Measurements from ENCODE around the gene GOLGA6L10. TPM values are rescaled to one million over a fixed set of nuclear protein-coding genes. Genes with fewer than 3 reads are reported as not detected.
"Not testable (repeated sequence)": the region's sequence is repeated elsewhere in the genome, so short reads cannot be mapped to it uniquely, and the experiment has no call there.

The GOLGA6L10 gene
- total RNA-seq, 4 donors from 2014 or later: 0.60 to 4.5 (median 2.0) TPM

DNA sequence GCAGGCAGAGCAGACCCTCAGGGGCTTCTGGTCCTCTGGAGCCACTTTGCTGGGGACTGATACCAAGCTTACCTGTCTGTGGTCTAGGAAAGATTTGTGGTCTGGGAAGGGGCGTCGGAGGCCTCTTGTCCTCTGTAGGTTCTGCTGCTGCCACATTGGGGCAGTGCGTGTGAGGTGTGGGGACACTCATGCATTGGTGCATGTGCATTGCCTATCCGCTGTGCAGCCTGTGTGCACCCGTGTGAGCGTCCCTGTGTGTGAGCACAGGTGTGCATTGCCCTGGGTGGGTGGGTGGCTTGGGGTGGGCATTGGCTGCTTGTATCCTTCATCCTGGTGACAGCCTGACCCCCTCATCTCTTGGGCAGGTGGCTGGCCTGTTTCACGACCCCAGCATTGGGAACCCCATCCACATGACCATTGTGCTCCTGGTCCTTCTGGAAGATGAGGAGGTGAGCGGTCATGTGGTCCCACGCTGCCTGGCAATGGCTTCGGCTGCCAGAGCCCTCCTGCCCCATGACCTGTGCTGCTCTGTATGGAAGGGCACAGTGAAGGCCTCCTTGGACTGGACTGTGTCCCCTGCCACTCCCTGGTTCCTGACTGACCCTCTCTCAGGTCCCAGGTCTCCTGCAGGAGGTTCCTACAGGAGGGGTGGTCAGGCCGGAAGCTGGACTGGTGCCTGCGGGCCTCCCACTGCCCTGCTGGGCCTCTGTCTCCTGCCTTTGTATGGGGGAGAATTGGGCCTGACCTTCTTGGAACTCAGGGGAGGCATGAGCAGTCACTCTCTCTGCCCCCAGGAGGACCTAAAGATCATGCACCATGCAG, 45.1 kb downstream of the GOLGA6L10 start:
- no peaks in the 10 kb centered on the region for H3K4me1 ChIP-seq
- H3K27ac ChIP-seq: no peak overlapping the region
- H3K27me3 ChIP-seq: no peaks in the 10 kb centered on the region
- TF ChIP-seq, protein P1, sequence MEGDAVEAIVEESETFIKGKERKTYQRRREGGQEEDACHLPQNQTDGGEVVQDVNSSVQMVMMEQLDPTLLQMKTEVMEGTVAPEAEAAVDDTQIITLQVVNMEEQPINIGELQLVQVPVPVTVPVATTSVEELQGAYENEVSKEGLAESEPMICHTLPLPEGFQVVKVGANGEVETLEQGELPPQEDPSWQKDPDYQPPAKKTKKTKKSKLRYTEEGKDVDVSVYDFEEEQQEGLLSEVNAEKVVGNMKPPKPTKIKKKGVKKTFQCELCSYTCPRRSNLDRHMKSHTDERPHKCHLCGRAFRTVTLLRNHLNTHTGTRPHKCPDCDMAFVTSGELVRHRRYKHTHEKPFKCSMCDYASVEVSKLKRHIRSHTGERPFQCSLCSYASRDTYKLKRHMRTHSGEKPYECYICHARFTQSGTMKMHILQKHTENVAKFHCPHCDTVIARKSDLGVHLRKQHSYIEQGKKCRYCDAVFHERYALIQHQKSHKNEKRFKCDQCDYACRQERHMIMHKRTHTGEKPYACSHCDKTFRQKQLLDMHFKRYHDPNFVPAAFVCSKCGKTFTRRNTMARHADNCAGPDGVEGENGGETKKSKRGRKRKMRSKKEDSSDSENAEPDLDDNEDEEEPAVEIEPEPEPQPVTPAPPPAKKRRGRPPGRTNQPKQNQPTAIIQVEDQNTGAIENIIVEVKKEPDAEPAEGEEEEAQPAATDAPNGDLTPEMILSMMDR (IDR thresholded peaks at IDR 0.05): no peak
- no peaks in the 10 kb centered on the region for H3K9me3 ChIP-seq
- 100% methylated on average over 2 of the region's 12 CpGs for WGBS
- no peaks in the 10 kb centered on the region for H3K36me3 ChIP-seq
- DNase-seq (ENCODE audit: low spot score in 2 of 2): peak in 1 of 2 donors; percentile 66
- H3K4me3 ChIP-seq: no peak overlapping the region

DNA sequence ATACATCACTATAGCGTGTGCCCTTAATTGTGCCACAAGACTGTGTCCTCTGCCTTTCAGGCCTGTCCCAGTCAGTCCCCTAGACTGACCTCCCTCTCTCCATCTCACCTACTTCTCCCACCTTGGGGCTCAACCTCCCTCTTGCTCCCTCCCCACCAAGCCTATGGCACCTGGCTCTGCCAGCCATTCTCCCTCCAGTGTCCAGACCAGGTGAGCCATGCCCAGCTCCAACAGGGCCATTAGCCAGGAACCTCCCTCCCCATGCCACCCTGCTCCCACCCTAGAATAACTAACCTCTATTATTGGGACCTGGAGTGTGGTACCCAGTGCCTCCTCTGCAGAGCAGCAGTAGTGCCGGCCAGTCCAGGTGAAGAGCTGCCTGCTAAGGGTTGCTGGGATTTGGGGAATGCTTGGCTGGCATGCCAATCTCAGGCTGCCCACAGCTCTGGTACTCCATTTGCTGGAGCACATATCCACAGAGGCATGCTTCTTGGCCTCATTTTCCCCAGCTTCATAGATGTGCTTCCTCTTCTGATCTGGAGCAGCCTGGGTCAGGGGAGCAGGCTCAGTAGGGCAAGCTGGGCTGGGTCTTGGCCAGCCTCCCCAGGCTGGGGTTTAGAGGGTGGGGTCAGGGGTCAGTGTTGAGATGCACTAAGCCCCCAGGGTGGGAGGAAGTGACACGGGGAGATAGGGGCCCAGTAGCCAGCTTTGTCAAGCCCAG, 47.8 kb downstream of the GOLGA6L10 start:
- TF ChIP-seq EP300 (IDR thresholded peaks at IDR 0.05) (no peak), POLR2A (IDR thresholded peaks at IDR 0.05) (no peak), POLR2AphosphoS5 (IDR thresholded peaks at IDR 0.05) (no peak)
- TF ChIP-seq, protein P1 (IDR thresholded peaks at IDR 0.05): no peak
- 76% methylated on average over 3 of the region's 3 CpGs for WGBS

DNA sequence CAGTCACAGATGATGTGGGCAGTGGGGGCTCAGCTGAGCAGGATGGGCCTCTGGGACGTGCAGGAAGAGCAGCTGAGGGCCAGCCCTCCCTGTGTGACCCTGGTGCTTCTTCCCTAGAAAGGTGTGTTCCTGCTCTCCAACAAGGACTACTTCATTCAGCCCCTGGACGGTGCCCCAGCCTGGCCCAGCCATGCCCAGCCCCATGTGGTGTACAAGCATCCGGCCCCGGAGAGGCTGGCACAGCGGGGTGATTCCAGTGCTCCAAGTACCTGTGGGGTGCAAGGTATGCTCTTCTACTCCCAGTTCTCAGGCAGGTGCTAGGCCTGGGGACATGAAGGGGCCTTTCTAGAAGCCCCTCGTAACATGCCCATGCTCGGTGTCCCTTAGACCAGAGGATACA, 48.4 kb downstream of the GOLGA6L10 start:
- no peak for DNase-seq (ENCODE audit: low spot score in 2 of 2)
- Histone ChIP-seq H3K27ac (no peak overlapping the region), H3K9me3 (no peaks in the 10 kb centered on the region), H3K4me1 (peaks cover 5% of the 10 kb centered on the region), H3K27me3 (peaks cover 7% of the 10 kb centered on the region), H3K36me3 (no peaks in the 10 kb centered on the region), H3K4me3 (no peak overlapping the region)
- TF ChIP-seq EP300 (IDR thresholded peaks at IDR 0.05): no peak
- TF ChIP-seq, protein P1 (IDR thresholded peaks at IDR 0.05): no peak
- no peak for TF ChIP-seq POLR2AphosphoS5 (IDR thresholded peaks at IDR 0.05)
- no peak for TF ChIP-seq POLR2A (IDR thresholded peaks at IDR 0.05)
- 91% methylated on average over 3 of the region's 7 CpGs for WGBS

More for the DNA sequence above, 47.8 kb downstream of the GOLGA6L10 start:
- Histone ChIP-seq H3K4me1 (peaks cover 5% of the 10 kb centered on the region), H3K4me3 (no peak overlapping the region), H3K9me3 (no peaks in the 10 kb centered on the region), H3K27ac (no peak overlapping the region), H3K27me3 (peaks cover 7% of the 10 kb centered on the region), H3K36me3 (no peaks in the 10 kb centered on the region)
- DNase-seq (ENCODE audit: low spot score in 2 of 2): no peak

DNA sequence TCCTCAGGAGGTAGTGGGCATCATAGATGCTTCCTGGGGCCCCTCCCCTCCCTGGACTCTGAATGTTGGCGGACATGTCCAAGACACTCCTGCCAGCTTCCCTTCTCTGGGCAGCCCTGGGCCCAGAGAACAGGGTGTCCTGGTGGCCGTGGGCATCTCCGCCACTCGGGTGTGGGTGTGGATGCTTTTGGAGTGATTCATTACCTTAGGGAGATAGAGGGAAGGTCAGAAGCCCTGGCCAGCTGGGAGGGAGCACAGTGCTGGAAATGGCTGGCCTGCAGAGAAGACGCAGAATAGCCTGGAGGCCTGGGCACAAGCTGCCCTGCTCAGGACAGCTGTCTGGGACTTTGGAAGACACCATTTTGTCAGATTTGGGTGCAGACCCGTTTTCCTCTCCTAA, 48.9 kb downstream of the GOLGA6L10 start:
- H3K27me3 ChIP-seq; H3K4me3 ChIP-seq; DNase-seq (ENCODE audit: low spot score in 2 of 2); H3K36me3 ChIP-seq; H3K9me3 ChIP-seq; H3K27ac ChIP-seq; H3K4me1 ChIP-seq: not testable (repeated sequence)
- WGBS: 64% methylated on average over 5 of the region's 6 CpGs

DNA sequence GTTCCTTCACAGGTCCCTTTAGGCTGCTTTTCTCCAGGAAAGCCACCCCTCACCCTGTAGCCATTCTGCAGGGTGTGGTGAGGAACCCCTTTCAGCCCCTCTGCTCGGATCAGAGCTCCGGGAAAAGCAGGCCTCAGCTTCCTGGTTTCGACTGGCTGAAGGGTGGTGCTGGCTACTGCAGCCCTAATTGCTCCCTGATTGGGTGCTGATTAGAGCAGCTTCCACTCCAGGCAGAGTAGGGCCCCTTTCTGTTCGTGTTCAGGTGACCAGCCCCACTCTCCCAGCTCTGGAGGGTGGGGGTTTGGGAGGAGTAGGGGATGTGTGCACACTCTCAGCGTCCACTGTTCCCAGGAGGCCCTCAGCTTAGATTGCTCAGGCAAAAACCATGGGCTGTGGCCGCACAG, 49.8 kb downstream of the GOLGA6L10 start:
- H3K27me3 ChIP-seq; H3K4me3 ChIP-seq; H3K27ac ChIP-seq; H3K36me3 ChIP-seq; H3K4me1 ChIP-seq; H3K9me3 ChIP-seq; DNase-seq (ENCODE audit: low spot score in 2 of 2): not testable (repeated sequence)
- WGBS: 82% methylated on average over 3 of the region's 6 CpGs

DNA sequence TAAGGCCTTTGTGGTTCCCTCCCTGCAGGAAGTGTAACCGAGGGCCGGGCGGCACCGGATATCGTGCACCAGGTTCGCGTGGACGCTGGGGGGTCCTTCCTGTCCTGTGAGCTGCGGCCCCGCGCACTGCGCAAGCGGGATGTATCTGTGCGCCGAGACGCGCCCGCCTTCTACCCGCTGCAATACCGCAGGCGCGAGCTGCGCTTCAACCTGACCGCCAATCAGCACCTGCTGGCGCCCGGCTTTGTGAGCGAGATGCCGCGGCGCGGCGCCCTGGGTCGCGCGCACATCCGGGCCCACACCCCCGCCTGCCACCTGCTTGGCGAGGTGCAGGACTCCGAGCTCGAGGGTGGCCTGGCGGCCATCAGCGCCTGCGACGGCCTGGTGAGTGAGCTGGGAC, 50.8 kb downstream of the GOLGA6L10 start:
- H3K27me3 ChIP-seq: peaks cover 7% of the 10 kb centered on the region
- H3K4me1 ChIP-seq: peaks cover 5% of the 10 kb centered on the region
- TF ChIP-seq POLR2AphosphoS5 (IDR thresholded peaks at IDR 0.05) (no peak), POLR2A (IDR thresholded peaks at IDR 0.05) (no peak), EP300 (IDR thresholded peaks at IDR 0.05) (no peak)
- TF ChIP-seq, protein P1 (IDR thresholded peaks at IDR 0.05): no peak
- no peak overlapping the region for H3K27ac ChIP-seq
- no peaks in the 10 kb centered on the region for H3K36me3 ChIP-seq
- no peak overlapping the region for H3K4me3 ChIP-seq
- no peaks in the 10 kb centered on the region for H3K9me3 ChIP-seq
- no peak for DNase-seq (ENCODE audit: low spot score in 2 of 2)
- 33% methylated on average over 30 of the region's 44 CpGs for WGBS

Data from suprapubic skin (tissue), 4 donors.